ENCODE measurements around the gene STOX2. TPM values are rescaled to one million over a fixed set of nuclear protein-coding genes. Genes with fewer than 3 reads are reported as not detected.

Gene STOX2, protein sequence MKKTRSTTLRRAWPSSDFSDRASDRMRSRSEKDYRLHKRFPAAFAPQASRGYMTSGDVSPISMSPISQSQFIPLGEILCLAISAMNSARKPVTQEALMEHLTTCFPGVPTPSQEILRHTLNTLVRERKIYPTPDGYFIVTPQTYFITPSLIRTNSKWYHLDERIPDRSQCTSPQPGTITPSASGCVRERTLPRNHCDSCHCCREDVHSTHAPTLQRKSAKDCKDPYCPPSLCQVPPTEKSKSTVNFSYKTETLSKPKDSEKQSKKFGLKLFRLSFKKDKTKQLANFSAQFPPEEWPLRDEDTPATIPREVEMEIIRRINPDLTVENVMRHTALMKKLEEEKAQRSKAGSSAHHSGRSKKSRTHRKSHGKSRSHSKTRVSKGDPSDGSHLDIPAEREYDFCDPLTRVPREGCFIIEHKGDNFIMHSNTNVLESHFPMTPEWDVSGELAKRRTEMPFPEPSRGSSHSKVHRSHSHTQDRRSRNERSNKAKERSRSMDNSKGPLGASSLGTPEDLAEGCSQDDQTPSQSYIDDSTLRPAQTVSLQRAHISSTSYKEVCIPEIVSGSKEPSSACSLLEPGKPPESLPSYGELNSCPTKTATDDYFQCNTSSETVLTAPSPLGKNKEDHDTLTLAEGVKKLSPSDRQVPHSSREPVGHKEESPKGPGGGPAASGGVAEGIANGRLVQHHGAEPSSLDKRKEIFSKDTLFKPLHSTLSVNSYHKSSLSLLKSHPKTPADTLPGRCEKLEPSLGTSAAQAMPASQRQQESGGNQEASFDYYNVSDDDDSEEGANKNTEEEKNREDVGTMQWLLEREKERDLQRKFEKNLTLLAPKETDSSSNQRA (N-terminal part only)
- total RNA-seq (ENCODE audit: low replicate concordance) = 1.1 and 1.5 TPM in 2 replicates

DNA sequence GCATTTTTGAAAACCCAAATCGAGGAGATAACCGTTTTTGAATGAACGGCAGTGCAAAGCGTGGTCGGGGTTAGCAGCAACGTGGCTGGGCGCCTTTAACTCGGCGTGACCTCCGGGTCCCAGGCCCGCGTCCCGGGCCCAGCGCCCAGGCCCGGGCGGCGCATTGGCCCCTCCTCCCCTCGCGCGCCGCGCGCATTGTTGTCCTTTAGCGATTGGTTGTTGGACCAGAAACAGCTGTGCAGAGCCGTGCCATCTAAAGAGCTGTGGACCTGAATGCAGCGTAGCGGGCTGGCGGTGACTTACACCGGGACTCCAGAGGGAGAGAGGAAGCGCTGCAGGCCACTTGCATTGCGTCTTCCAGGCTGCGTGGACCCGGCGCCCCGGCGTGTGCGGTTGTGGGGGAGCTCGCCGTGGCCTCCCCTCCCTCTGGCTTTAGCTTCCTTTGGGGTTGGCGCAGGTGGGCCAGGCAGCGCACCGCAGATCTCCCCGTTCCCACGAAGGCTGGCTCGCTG, at the start of gene STOX2:
STOX2 (plus strand) TSS at position 227 of the 512 bp plus-strand sequence. CDS start 1,484 bp downstream, outside the sequence.
- TF ChIP-seq, protein P1, sequence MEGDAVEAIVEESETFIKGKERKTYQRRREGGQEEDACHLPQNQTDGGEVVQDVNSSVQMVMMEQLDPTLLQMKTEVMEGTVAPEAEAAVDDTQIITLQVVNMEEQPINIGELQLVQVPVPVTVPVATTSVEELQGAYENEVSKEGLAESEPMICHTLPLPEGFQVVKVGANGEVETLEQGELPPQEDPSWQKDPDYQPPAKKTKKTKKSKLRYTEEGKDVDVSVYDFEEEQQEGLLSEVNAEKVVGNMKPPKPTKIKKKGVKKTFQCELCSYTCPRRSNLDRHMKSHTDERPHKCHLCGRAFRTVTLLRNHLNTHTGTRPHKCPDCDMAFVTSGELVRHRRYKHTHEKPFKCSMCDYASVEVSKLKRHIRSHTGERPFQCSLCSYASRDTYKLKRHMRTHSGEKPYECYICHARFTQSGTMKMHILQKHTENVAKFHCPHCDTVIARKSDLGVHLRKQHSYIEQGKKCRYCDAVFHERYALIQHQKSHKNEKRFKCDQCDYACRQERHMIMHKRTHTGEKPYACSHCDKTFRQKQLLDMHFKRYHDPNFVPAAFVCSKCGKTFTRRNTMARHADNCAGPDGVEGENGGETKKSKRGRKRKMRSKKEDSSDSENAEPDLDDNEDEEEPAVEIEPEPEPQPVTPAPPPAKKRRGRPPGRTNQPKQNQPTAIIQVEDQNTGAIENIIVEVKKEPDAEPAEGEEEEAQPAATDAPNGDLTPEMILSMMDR (IDR thresholded peaks at IDR 0.05; ENCODE audit: insufficient read depth, low read length) = no peak
- H3K4me3 ChIP-seq (ENCODE audit: low read depth, low read length) = peak within 1 kb of the TSS; percentile 52
- peak; percentile 22 for DNase-seq (ENCODE audit: low read depth)

DNA sequence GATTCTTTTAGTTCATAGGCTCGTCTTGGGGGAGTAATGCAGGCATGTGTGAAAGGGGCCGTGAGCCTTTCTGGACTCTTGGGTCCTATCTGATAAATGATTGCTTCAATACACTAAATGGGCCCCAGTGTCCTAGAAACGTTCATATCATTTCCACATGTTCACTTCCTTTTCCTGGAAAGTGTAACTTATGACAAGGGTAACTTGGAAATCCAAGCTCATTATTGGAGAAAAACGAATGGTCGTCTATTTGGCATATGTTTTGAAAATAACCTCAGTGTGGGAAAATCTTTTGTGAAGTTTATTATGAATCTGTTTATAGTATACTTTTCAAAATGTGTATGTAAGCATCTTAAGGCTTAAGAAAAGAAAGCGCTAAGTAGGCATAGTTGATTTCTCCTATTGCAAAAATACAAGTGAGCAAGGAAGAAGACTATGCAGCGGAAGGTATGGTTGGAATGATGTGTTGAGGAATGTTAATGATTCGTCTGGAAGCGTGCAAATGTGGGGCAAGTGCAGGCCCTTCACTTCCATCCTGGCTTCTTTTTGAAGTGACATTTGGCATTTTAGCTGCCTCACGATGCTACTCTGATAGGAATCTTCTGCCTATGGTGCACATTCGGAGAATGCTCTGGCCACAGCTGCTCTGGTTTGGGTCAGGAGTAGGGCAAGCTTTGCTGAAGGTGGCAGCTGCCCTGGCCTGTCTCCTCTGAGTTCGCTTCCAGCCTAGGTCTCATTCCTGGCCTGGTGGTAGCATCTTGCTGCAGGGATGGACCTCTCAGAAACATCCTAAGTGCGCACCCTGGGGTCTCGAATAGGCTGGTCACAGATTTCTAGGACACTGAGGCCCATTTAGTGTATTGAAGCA, 49.5 kb upstream of the STOX2 start:
- TF ChIP-seq, protein P1 (IDR thresholded peaks at IDR 0.05; ENCODE audit: insufficient read depth, low read length) = no peak
- H3K4me3 ChIP-seq (ENCODE audit: low read depth, low read length) = no peak overlapping the region
- no peak for DNase-seq (ENCODE audit: low read depth)

DNA sequence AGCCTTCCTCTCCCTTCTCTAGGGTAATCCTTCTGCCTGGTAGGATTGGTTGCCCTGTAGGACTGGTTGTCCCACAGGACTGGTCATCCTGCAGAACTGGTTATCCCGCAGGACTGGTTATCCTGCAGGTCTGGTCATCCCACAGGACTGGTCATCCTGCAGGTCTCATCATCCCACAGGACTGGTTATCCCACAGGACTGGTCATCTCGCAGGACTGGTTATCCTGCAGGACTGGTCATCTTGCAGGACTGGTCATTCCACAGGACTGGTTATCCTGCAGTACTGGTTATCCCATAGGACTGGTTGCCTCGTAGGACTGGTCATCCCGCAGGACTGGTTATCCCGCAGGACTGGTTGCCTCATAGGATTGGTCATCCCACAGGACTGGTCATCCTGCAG, 48.1 kb upstream of the STOX2 start:
- TF ChIP-seq, protein P1 (IDR thresholded peaks at IDR 0.05; ENCODE audit: insufficient read depth, low read length) = no peak
- no peak for DNase-seq (ENCODE audit: low read depth)
- no peak overlapping the region for H3K4me3 ChIP-seq (ENCODE audit: low read depth, low read length)

DNA sequence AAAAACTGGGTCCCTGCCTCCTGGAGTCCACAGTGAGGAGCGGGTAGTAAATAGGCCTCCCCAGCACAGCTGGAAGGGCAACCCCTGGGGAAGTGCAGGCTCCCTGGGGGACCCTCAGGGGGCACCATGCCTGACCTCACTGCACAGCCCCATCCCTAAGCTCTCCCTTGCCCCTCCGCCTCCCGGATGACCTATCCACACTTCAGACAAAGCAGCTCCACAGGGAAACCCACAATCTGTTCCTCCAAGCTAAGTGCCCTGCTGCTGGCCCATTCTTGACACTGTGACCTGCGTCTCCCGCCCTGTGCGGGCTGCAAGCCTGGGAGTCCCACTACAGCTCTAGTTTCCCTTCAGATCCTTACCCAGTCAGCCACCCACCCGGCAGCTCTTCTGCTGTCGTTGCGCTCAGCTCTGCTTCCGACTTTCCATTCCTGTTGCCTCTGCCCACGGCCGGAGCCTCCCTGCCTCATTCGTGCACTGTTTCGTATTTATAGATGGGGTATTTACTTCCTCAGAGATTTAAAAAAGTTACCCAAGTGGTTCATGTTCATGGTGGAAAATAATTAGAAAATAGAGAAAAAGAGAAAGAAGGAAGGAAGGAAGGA, 47.0 kb upstream of the STOX2 start:
- no peak for DNase-seq (ENCODE audit: low read depth)
- H3K4me3 ChIP-seq (ENCODE audit: low read depth, low read length) = no peak overlapping the region
- TF ChIP-seq, protein P1 (IDR thresholded peaks at IDR 0.05; ENCODE audit: insufficient read depth, low read length) = no peak

DNA sequence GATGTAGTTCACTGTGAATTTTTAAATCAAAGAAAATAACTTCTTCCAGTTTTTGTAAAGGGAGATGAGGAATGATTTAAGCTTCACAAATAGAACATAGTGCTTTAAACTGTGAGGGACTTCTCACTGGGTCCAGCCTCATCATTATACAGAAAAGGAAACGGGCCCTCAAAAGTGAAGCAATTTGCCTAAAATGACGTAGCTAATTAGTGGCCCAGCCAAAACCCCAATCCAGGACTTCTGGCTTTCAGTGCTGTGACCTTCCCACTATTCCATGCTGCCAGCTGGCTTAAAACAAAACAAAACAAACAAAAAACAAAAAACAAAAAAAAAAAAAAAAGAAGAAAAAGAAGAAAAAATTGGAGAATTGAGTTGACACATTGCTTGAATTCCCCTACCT, 45.0 kb upstream of the STOX2 start:
- H3K4me3 ChIP-seq (ENCODE audit: low read depth, low read length) = no peak overlapping the region
- no peak for DNase-seq (ENCODE audit: low read depth)
- TF ChIP-seq, protein P1 (IDR thresholded peaks at IDR 0.05; ENCODE audit: insufficient read depth, low read length) = no peak
